Mesenchymal stem cell (in vitro differentiated cells and primary cell): Measurements from ENCODE around the gene CNNM2.
"Not testable (repeated sequence)": the region's sequence is repeated elsewhere in the genome, so short reads cannot be mapped to it uniquely, and the experiment has no call there.

Source experiments
- DNase-seq: peaks from one replicate; pipeline ENCODE4 v3.0.0-alpha.2; 2013
- H2AFZ ChIP-seq: one replicate; pipeline ENCODE4 v1.6.1; 2013; ENCODE audit warnings: low read depth, mild to moderate bottlenecking, control low read depth, inconsistent platforms, low read length, moderate library complexity
- H2AK5ac ChIP-seq: 2 replicates; pipeline ENCODE4 v1.6.1; 2013; ENCODE audit warnings: low read length, moderate library complexity, mild to moderate bottlenecking, inconsistent platforms; ENCODE audit not compliant: severe bottlenecking
- H2BK120ac ChIP-seq: one replicate; pipeline ENCODE4 v1.6.1; 2013; ENCODE audit warnings: low read depth, mild to moderate bottlenecking, inconsistent platforms, low read length, moderate library complexity
- H2BK12ac ChIP-seq, 2 experiments: one replicate each; pipeline ENCODE4 v1.6.1; 2013; ENCODE audit warnings: inconsistent platforms in 2 of 2, low read length in 2 of 2, mild to moderate bottlenecking in 2 of 2, moderate library complexity in 2 of 2, control low read depth in 1 of 2
- H2BK15ac ChIP-seq: one replicate; pipeline ENCODE4 v1.6.1; 2013; ENCODE audit warnings: mild to moderate bottlenecking, low read depth, inconsistent platforms; ENCODE audit not compliant: poor library complexity, severe bottlenecking
- H2BK5ac ChIP-seq: 2 replicates; pipeline ENCODE4 v1.6.1; 2013; ENCODE audit warnings: low read depth, mild to moderate bottlenecking, low read length, control low read depth, inconsistent platforms; ENCODE audit not compliant: poor library complexity, severe bottlenecking
- H3K14ac ChIP-seq, 2 experiments: one replicate each; pipeline ENCODE4 v1.6.1; 2013; ENCODE audit warnings: inconsistent platforms in 2 of 2, low read length in 2 of 2, control low read depth in 1 of 2, mild to moderate bottlenecking in 1 of 2, moderate library complexity in 1 of 2
- H3K18ac ChIP-seq, 2 experiments: one replicate each; pipeline ENCODE4 v1.6.1; 2013; ENCODE audit warnings: inconsistent platforms in 2 of 2, low read length in 2 of 2, control low read depth in 1 of 2, low read depth in 1 of 2, mild to moderate bottlenecking in 1 of 2
- H3K23ac ChIP-seq, 2 experiments: one replicate each; pipeline ENCODE4 v1.6.1; 2013; ENCODE audit warnings: inconsistent platforms in 2 of 2, low read length in 2 of 2, mild to moderate bottlenecking in 2 of 2, moderate library complexity in 2 of 2, control low read depth in 1 of 2
- H3K27ac ChIP-seq: 2 replicates; pipeline ENCODE4 v1.5.1; 2013; ENCODE audit warnings: mild to moderate bottlenecking, moderate library complexity, low read length, control low read depth, inconsistent platforms; ENCODE audit not compliant: poor library complexity, severe bottlenecking
- H3K27me3 ChIP-seq, 2 experiments: 2 replicates each; pipeline versions ENCODE4 v1.6.1 to v1.7.0; 2013; ENCODE audit warnings: low read length in 2 of 2, mild to moderate bottlenecking in 2 of 2, moderate library complexity in 2 of 2, control low read depth in 1 of 2, inconsistent platforms in 1 of 2; ENCODE audit not compliant: control insufficient read depth in 1 of 2, insufficient read depth in 1 of 2
- H3K36me3 ChIP-seq, 2 experiments: 2 replicates each; pipeline versions ENCODE4 v1.6.1 to v1.7.0; 2013; ENCODE audit warnings: low read length in 2 of 2, control low read depth in 1 of 2, inconsistent platforms in 1 of 2, low read depth in 1 of 2, mild to moderate bottlenecking in 1 of 2; ENCODE audit not compliant: insufficient read depth in 2 of 2, control insufficient read depth in 1 of 2
- H3K4ac ChIP-seq, 2 experiments: one replicate each; pipeline ENCODE4 v1.6.1; 2013; ENCODE audit warnings: inconsistent platforms in 2 of 2, low read length in 2 of 2, mild to moderate bottlenecking in 2 of 2, moderate library complexity in 2 of 2, control low read depth in 1 of 2, low read depth in 1 of 2
- H3K4me1 ChIP-seq: 2 replicates; pipeline ENCODE4 v1.6.1; 2013; ENCODE audit warnings: low read depth, low read length, control low read depth; ENCODE audit not compliant: control insufficient read depth, insufficient read depth
- H3K4me2 ChIP-seq: 2 replicates; pipeline ENCODE4 v1.6.1; 2013; ENCODE audit warnings: low read length, mild to moderate bottlenecking, inconsistent platforms; ENCODE audit not compliant: poor library complexity, severe bottlenecking
- H3K4me3 ChIP-seq, 2 experiments: 2 replicates each; pipeline versions ENCODE4 v1.5.1 to v1.7.0; 2013; ENCODE audit warnings: low read length in 2 of 2, mild to moderate bottlenecking in 2 of 2, control low read depth in 1 of 2, low read depth in 1 of 2; ENCODE audit not compliant: insufficient read depth in 1 of 2
- H3K79me1 ChIP-seq: replicated peaks from 2 replicates; pipeline ENCODE4 v1.6.1; 2013; ENCODE audit warnings: mild to moderate bottlenecking, control low read depth, low read length, inconsistent platforms; ENCODE audit not compliant: poor library complexity, severe bottlenecking
- H3K9ac ChIP-seq: 2 replicates; pipeline ENCODE4 v1.7.0; 2013; ENCODE audit warnings: mild to moderate bottlenecking, low read length, moderate library complexity
- H3K9me3 ChIP-seq: 2 replicates; pipeline ENCODE4 v1.7.0; 2013; ENCODE audit warnings: mild to moderate bottlenecking, low read length; ENCODE audit not compliant: control insufficient read depth
- H4K8ac ChIP-seq: one replicate; pipeline ENCODE4 v1.6.1; 2013; ENCODE audit warnings: inconsistent platforms, mild to moderate bottlenecking, low read length, moderate library complexity
- H4K91ac ChIP-seq: one replicate; pipeline ENCODE4 v1.6.1; 2013; ENCODE audit warnings: mild to moderate bottlenecking, low read length, inconsistent platforms
- WGBS: methylation state at CpG from one replicate; pipeline ENCODE4 v1.1.7; 2013; ENCODE audit warnings: mixed read lengths; 5-methylcytosine and 5-hydroxymethylcytosine counted together

The CNNM2 gene

GRCh38 chr10:102976380-102976726 lies 58.3 kb downstream of the CNNM2 start:
- WGBS: 100% methylated on average over 3 of the region's 3 CpGs

GRCh38 chr10:102982296-102982695 lies 64.2 kb downstream of the CNNM2 start:
- Histone ChIP-seq H4K91ac (no peak overlapping the region), H3K4me2 (no peak overlapping the region), H2BK120ac (no peak overlapping the region), H3K4me1 (no peaks in the 10 kb centered on the region), H3K27me3 (no peaks in the 10 kb centered on the region), H2BK5ac (no peak overlapping the region), H3K9me3 (no peaks in the 10 kb centered on the region), H3K4ac (no peak overlapping the region), H4K8ac (no peak overlapping the region), H3K18ac (no peak overlapping the region), H3K36me3 (no peaks in the 10 kb centered on the region), H3K14ac (no peak overlapping the region), H3K27ac (no peak overlapping the region), H2BK15ac (no peak overlapping the region), H2BK12ac (no peak overlapping the region), H2AFZ (no peak overlapping the region), H3K4me3 (no peak overlapping the region), H3K79me1 (no peaks in the 10 kb centered on the region), H2AK5ac (no peak overlapping the region), H3K9ac (no peak overlapping the region), H3K23ac (no peak overlapping the region)
- 96% methylated on average over 2 of the region's 2 CpGs for WGBS
- no peak for DNase-seq

More at GRCh38 chr10:102976380-102976726, 58.3 kb downstream of the CNNM2 start:
- H4K91ac ChIP-seq, DNase-seq, H3K9me3 ChIP-seq, H3K18ac ChIP-seq, H2BK12ac ChIP-seq, H3K23ac ChIP-seq, H3K79me1 ChIP-seq, H2BK5ac ChIP-seq, H3K9ac ChIP-seq, H3K4me3 ChIP-seq, H3K27me3 ChIP-seq, H3K4me1 ChIP-seq, H3K14ac ChIP-seq, H2AFZ ChIP-seq, H3K4ac ChIP-seq, H4K8ac ChIP-seq, H3K27ac ChIP-seq, H2BK15ac ChIP-seq, H2AK5ac ChIP-seq, H2BK120ac ChIP-seq, H3K4me2 ChIP-seq, H3K36me3 ChIP-seq: not testable (repeated sequence)

GRCh38 chr10:102984086-102984485 lies 66.0 kb downstream of the CNNM2 start:
- Histone ChIP-seq H3K23ac (no peak overlapping the region), H2BK120ac (no peak overlapping the region), H3K18ac (no peak overlapping the region)

GRCh38 chr10:102985811-102986210 lies 67.7 kb downstream of the CNNM2 start:
- Histone ChIP-seq H3K4me1 (no peaks in the 10 kb centered on the region), H2AFZ (no peak overlapping the region), H2BK15ac (no peak overlapping the region), H2BK12ac (no peak overlapping the region), H4K8ac (no peak overlapping the region), H2AK5ac (no peak overlapping the region), H3K14ac (no peak overlapping the region), H3K18ac (no peak overlapping the region), H3K27ac (no peak overlapping the region), H4K91ac (no peak overlapping the region), H3K27me3 (no peaks in the 10 kb centered on the region), H2BK5ac (no peak overlapping the region), H3K4me3 (no peak overlapping the region), H3K79me1 (peaks cover 2% of the 10 kb centered on the region), H3K4me2 (no peak overlapping the region), H3K9ac (no peak overlapping the region), H2BK120ac (no peak overlapping the region), H3K9me3 (no peaks in the 10 kb centered on the region), H3K23ac (no peak overlapping the region), H3K36me3 (no peaks in the 10 kb centered on the region), H3K4ac (no peak overlapping the region)
- no peak for DNase-seq
- 83% methylated on average over 1 of the region's 1 CpG for WGBS

More at GRCh38 chr10:102984086-102984485, 66.0 kb downstream of the CNNM2 start:
- Histone ChIP-seq H4K91ac (no peak overlapping the region), H3K14ac (no peak overlapping the region), H3K9me3 (no peaks in the 10 kb centered on the region), H4K8ac (no peak overlapping the region), H3K27me3 (no peaks in the 10 kb centered on the region), H2BK15ac (no peak overlapping the region), H2AK5ac (no peak overlapping the region), H3K4me1 (no peaks in the 10 kb centered on the region), H3K4ac (no peak overlapping the region), H2BK5ac (no peak overlapping the region), H3K27ac (no peak overlapping the region), H2BK12ac (no peak overlapping the region), H3K4me2 (no peak overlapping the region), H2AFZ (no peak overlapping the region), H3K79me1 (no peaks in the 10 kb centered on the region), H3K4me3 (no peak overlapping the region), H3K9ac (no peak overlapping the region), H3K36me3 (no peaks in the 10 kb centered on the region)
- DNase-seq: no peak
- WGBS: 100% methylated on average over 1 of the region's 1 CpG
